Endodermal cell (in vitro differentiated cells): ENCODE data around the gene EXOC3L2. TPM values are rescaled to one million over a fixed set of nuclear protein-coding genes. Genes with fewer than 3 reads are reported as not detected.

Source experiments
- DNase-seq: peaks from one replicate; pipeline ENCODE4 v3.0.0-alpha.2; 2017
- H3K27ac ChIP-seq: 2 replicates; pipeline ENCODE4 v1.5.1; 2013; ENCODE audit warnings: mild to moderate bottlenecking, low read depth, low read length, moderate library complexity
- H3K27me3 ChIP-seq: 2 replicates; pipeline ENCODE4 v1.6.1; 2013; ENCODE audit warnings: mild to moderate bottlenecking, low read length, moderate library complexity; ENCODE audit not compliant: insufficient read depth, control insufficient read depth, poor library complexity, severe bottlenecking
- H3K36me3 ChIP-seq: 2 replicates; pipeline ENCODE4 v1.7.0; 2013; ENCODE audit warnings: mild to moderate bottlenecking, low read length, moderate library complexity; ENCODE audit not compliant: control insufficient read depth, insufficient read depth
- H3K4me1 ChIP-seq: one replicate; pipeline ENCODE4 v1.7.0; 2013; ENCODE audit warnings: low read length; ENCODE audit not compliant: control insufficient read depth, insufficient read depth
- H3K4me3 ChIP-seq: 2 replicates; pipeline ENCODE4 v1.5.1; 2013; ENCODE audit warnings: mild to moderate bottlenecking, low read length, moderate library complexity
- H3K9ac ChIP-seq: 2 replicates; pipeline ENCODE4 v1.6.1; 2013; ENCODE audit warnings: mild to moderate bottlenecking, low read length, moderate library complexity; ENCODE audit not compliant: poor library complexity, severe bottlenecking; ENCODE audit errors: extremely low read depth
- H3K9me3 ChIP-seq: 2 replicates; pipeline ENCODE4 v1.6.1; 2013; ENCODE audit warnings: mild to moderate bottlenecking, low read length, moderate library complexity; ENCODE audit not compliant: control insufficient read depth
- H3K27ac Mint-ChIP-seq: 2 replicates; pipeline ENCODE4 v1.8.0; 2020; ENCODE audit warnings: mixed read lengths
- H3K27me3 Mint-ChIP-seq: 2 replicates; pipeline ENCODE4 v1.8.0; 2021; ENCODE audit warnings: mild to moderate bottlenecking, mixed read lengths; ENCODE audit not compliant: insufficient read depth
- H3K36me3 Mint-ChIP-seq: 2 replicates; pipeline ENCODE4 v1.8.0; 2020; ENCODE audit warnings: low read depth, mixed read lengths
- H3K4me1 Mint-ChIP-seq: 2 replicates; pipeline ENCODE4 v1.8.0; 2020; ENCODE audit warnings: mixed read lengths
- H3K4me3 Mint-ChIP-seq: 2 replicates; pipeline ENCODE4 v1.8.0; 2020; ENCODE audit warnings: mild to moderate bottlenecking, moderate library complexity, mixed read lengths
- H3K9me3 Mint-ChIP-seq: 2 replicates; pipeline ENCODE4 v1.8.0; 2020; ENCODE audit warnings: mild to moderate bottlenecking, mixed read lengths
- CTCF ChIP-seq: fragments of 200-600 bp; sonication (generic); conservative IDR thresholded peaks from 2 replicates; pipeline ENCODE4 v1.5.0; 2021; ENCODE audit warnings: antibody characterized with exemption, mild to moderate bottlenecking
- WGBS, 2 experiments: methylation state at CpG; one replicate each; pipeline versions ENCODE4 v1.1.5 to v1.1.7; 2013; ENCODE audit warnings: missing lambda C conversion rate in 2 of 2, mixed read lengths in 1 of 2; ENCODE audit not compliant: insufficient coverage in 1 of 2, insufficient read length in 1 of 2; 5-methylcytosine and 5-hydroxymethylcytosine counted together
- total RNA-seq, 2 donors: library from RNA; stranded (reverse); fragmentation: NEBNext Ultra II Directional in 1 of 2; extraction: Animal tissue kit (Norgen Biotek cat#: 25700) in 1 of 2; gene quantifications; 2 replicates in 1 of 2; 3 replicates in 1 of 2; pipeline ENCODE4 v1.2.1, GENCODE V29; 2021

EXOC3L2 gene
- total RNA-seq, 2 donors from 2014 or later: 0.11 TPM; not detected in 1

GRCh38 chr19:45267296-45267695, 22.1 kb upstream of the EXOC3L2 start:
- Histone ChIP-seq H3K4me1 (no peaks in the 10 kb centered on the region), H3K27ac (no peak overlapping the region), H3K9me3 (no peaks in the 10 kb centered on the region), H3K36me3 (peaks cover 42% of the 10 kb centered on the region), H3K27me3 (no peaks in the 10 kb centered on the region), H3K9ac (no peak overlapping the region), H3K4me3 (no peak overlapping the region)
- H3K27me3 Mint-ChIP-seq: no peaks in the 10 kb centered on the region
- TF ChIP-seq CTCF: no peak
- no peaks in the 10 kb centered on the region for H3K4me1 Mint-ChIP-seq
- 95 to 98% methylated on average over 9 to 12 of the region's 12 CpGs for WGBS, 2 experiments
- peaks cover 45% of the 10 kb centered on the region for H3K36me3 Mint-ChIP-seq
- no peak overlapping the region for H3K4me3 Mint-ChIP-seq
- H3K9me3 Mint-ChIP-seq: no peaks in the 10 kb centered on the region
- no peak for DNase-seq
- no peak overlapping the region for H3K27ac Mint-ChIP-seq

DNA sequence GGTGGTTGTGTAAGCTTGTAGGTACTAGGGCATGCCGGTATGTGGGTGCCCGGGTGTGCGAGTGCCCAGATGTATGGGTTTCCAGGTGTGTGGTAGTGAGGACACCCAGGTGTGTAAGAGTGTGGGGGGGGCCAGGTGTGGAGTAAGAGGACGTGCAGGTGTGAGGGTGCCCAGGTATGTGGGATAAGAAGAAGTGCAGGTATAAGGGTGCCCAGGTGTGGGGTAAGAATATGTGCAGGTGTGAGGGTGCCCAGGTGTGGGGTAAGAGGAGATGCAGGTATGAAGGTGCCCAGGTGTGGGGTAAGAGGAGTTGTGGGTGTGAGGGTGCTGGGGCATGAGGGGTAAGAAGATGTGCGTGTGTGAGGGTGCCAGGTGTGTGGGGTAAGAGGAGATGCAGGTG, 20.2 kb upstream of the EXOC3L2 start:
- no peaks in the 10 kb centered on the region for H3K27me3 Mint-ChIP-seq
- Histone ChIP-seq H3K4me3 (no peak overlapping the region), H3K27me3 (no peaks in the 10 kb centered on the region), H3K27ac (no peak overlapping the region), H3K36me3 (peaks cover 36% of the 10 kb centered on the region), H3K4me1 (no peaks in the 10 kb centered on the region), H3K9me3 (no peaks in the 10 kb centered on the region), H3K9ac (no peak overlapping the region)
- no peak overlapping the region for H3K27ac Mint-ChIP-seq
- TF ChIP-seq CTCF: no peak
- H3K4me3 Mint-ChIP-seq: no peak overlapping the region
- 91 to 100% methylated on average over 2 to 5 of the region's 5 CpGs for WGBS, 2 experiments
- DNase-seq: no peak
- H3K4me1 Mint-ChIP-seq: peaks cover 4% of the 10 kb centered on the region
- H3K36me3 Mint-ChIP-seq: peaks cover 38% of the 10 kb centered on the region
- H3K9me3 Mint-ChIP-seq: no peaks in the 10 kb centered on the region

DNA sequence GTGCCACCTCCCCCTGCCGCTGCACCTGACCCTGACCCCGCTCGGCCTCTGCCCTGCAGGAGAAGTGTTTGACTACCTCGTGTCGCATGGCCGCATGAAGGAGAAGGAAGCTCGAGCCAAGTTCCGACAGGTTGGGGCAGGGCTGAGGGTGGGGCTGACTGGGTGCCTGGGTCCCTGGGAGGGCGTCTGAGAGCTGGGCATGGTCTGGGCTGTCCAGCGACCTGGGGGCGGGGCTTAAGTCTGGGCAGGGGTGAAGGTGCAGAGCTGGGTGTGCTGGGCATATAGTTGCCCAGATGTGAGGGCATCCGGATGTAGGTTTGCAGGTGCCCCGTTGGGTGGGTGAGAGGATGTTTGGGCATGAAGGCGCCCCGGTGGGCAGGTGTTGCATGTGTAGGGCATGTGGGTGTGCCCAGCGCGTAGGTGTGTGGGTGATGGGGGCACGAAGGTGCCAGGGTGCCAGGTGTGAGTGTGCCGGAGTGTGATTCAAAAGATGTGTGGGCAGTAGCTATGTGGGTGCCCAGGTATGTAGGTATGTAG, 19.6 kb upstream of the EXOC3L2 start:
- Histone ChIP-seq H3K27ac (no peak overlapping the region), H3K36me3 (peaks cover 30% of the 10 kb centered on the region), H3K9me3 (no peaks in the 10 kb centered on the region), H3K4me1 (no peaks in the 10 kb centered on the region), H3K4me3 (no peak overlapping the region), H3K9ac (no peak overlapping the region), H3K27me3 (no peaks in the 10 kb centered on the region)
- Mint-ChIP-seq H3K9me3 (no peaks in the 10 kb centered on the region), H3K27ac (no peak overlapping the region), H3K4me3 (no peak overlapping the region), H3K27me3 (no peaks in the 10 kb centered on the region), H3K4me1 (peaks cover 4% of the 10 kb centered on the region), H3K36me3 (peaks cover 34% of the 10 kb centered on the region)
- no peak for DNase-seq
- 96 to 97% methylated on average over 6 to 19 of the region's 19 CpGs for WGBS, 2 experiments
- TF ChIP-seq CTCF: no peak
